IMR-90 (cell line): Measurements from ENCODE around the gene DNAJC7. TPM values are rescaled to one million over a fixed set of nuclear protein-coding genes. Genes with fewer than 3 reads are reported as not detected.

Experiments
- ATAC-seq: fragments of 200-7000 bp; cut with Tn5 transposase; 2 replicates; pipeline ENCODE4 v1.9.1; 2020; ENCODE audit warnings: low read depth, mild to moderate bottlenecking, moderate library complexity
- Bru-seq: library from RNA; stranded (reverse); fragments of 400-500 nt; gene quantifications from one replicate; lab custom pipeline; 2021; lab: Mats Ljungman, UMichigan
- BruChase-seq, 2 experiments: library from RNA; stranded (reverse); fragments of 400-500 nt; gene quantifications; one replicate each; lab custom pipeline; 2021; lab: Mats Ljungman, UMichigan
- BruUV-seq: library from RNA; stranded (reverse); fragments of 400-500 nt; replicated peaks from 2 replicates; lab custom pipeline; 2021; lab: Mats Ljungman, UMichigan
- CTCF ChIA-PET: fragments of 300-600 bp; formaldehyde crosslinking; extraction: SDS; loops from one replicate; lab custom pipeline; 2021; ENCODE audit warnings: antibody characterized with exemption; lab: Yijun Ruan, JAX
- POLR2A ChIA-PET: fragments of 300-600 bp; sonication (Branson Sonifier 250); formaldehyde crosslinking; loops from one replicate; lab custom pipeline; 2022; ENCODE audit warnings: antibody characterized with exemption; ENCODE audit not compliant: unreplicated experiment; lab: Charles Lee
- DNase-seq: peaks from one replicate; pipeline ENCODE4 v3.0.0; 2013
- H2AFZ ChIP-seq: replicated peaks from 2 replicates; pipeline ENCODE3; 2013; ENCODE audit warnings: low read length, mild to moderate bottlenecking; ENCODE audit not compliant: poor library complexity
- H2AK5ac ChIP-seq: 2 replicates; pipeline ENCODE4 v1.6.1; 2013; ENCODE audit warnings: low read depth, low read length, inconsistent platforms
- H2AK9ac ChIP-seq: replicated peaks from 2 replicates; pipeline ENCODE3; 2013; ENCODE audit warnings: mild to moderate bottlenecking, low read depth, low read length, moderate library complexity; ENCODE audit not compliant: poor library complexity
- H2BK120ac ChIP-seq: 2 replicates; pipeline ENCODE4 v1.6.1; 2013; ENCODE audit warnings: low read depth, low read length, inconsistent platforms
- H2BK15ac ChIP-seq: 3 replicates; pipeline ENCODE4 v1.6.1; 2013; ENCODE audit warnings: low read depth, low read length, inconsistent platforms
- H2BK20ac ChIP-seq: 2 replicates; pipeline ENCODE4 v1.6.1; 2013; ENCODE audit warnings: low read depth, mild to moderate bottlenecking, inconsistent platforms, low read length, moderate library complexity
- H2BK5ac ChIP-seq: 2 replicates; pipeline ENCODE4 v1.6.1; 2013; ENCODE audit warnings: mild to moderate bottlenecking, low read depth, low read length, inconsistent platforms; ENCODE audit not compliant: poor library complexity, severe bottlenecking
- H3K14ac ChIP-seq: replicated peaks from 2 replicates; pipeline ENCODE4 v1.6.1; 2013; ENCODE audit warnings: low read depth, low read length, inconsistent platforms
- H3K18ac ChIP-seq: 2 replicates; pipeline ENCODE4 v1.6.1; 2013; ENCODE audit warnings: low read depth, low read length, control low read depth
- H3K23ac ChIP-seq: 2 replicates; pipeline ENCODE4 v1.6.1; 2013; ENCODE audit warnings: low read depth, low read length, inconsistent platforms
- H3K27ac ChIP-seq: 2 replicates; pipeline ENCODE4 v1.5.1; 2013; ENCODE audit warnings: mild to moderate bottlenecking, control low read depth, low read length; ENCODE audit not compliant: insufficient read depth
- H3K27me3 ChIP-seq: 2 replicates; pipeline ENCODE4 v1.6.1; 2013; ENCODE audit warnings: low read length; ENCODE audit not compliant: control insufficient read depth, insufficient read depth
- H3K36me3 ChIP-seq: 2 replicates; pipeline ENCODE4 v1.6.1; 2013; ENCODE audit warnings: low read length, mixed read lengths; ENCODE audit not compliant: control insufficient read depth, insufficient read depth
- H3K4ac ChIP-seq: 2 replicates; pipeline ENCODE4 v1.6.1; 2013; ENCODE audit warnings: low read depth, low read length, inconsistent platforms
- H3K4me1 ChIP-seq: 2 replicates; pipeline ENCODE4 v1.6.1; 2013; ENCODE audit warnings: low read length, mixed read lengths; ENCODE audit not compliant: control insufficient read depth, insufficient read depth
- H3K4me2 ChIP-seq: 2 replicates; pipeline ENCODE4 v1.6.1; 2013; ENCODE audit warnings: low read depth, mild to moderate bottlenecking, control low read depth, low read length, moderate library complexity
- H3K4me3 ChIP-seq: 2 replicates; pipeline ENCODE4 v1.5.1; 2013; ENCODE audit warnings: low read depth, mild to moderate bottlenecking, control low read depth, low read length, moderate library complexity; ENCODE audit not compliant: insufficient read depth
- H3K56ac ChIP-seq: 2 replicates; pipeline ENCODE4 v1.6.1; 2013; ENCODE audit warnings: low read length, inconsistent platforms; ENCODE audit not compliant: insufficient read depth; ENCODE audit errors: extremely low read depth
- H3K79me1 ChIP-seq, 2 experiments: 2 replicates each; pipeline ENCODE4 v1.6.1; 2013; ENCODE audit warnings: low read length in 2 of 2, inconsistent platforms in 1 of 2, low read depth in 1 of 2
- H3K9ac ChIP-seq: 2 replicates; pipeline ENCODE4 v1.6.1; 2013; ENCODE audit warnings: low read depth, low read length, control low read depth
- H3K9me1 ChIP-seq: 2 replicates; pipeline ENCODE4 v1.6.1; 2013; ENCODE audit warnings: low read length, inconsistent platforms; ENCODE audit not compliant: insufficient read depth
- H3K9me3 ChIP-seq: 2 replicates; pipeline ENCODE4 v1.6.1; 2013; ENCODE audit warnings: low read length; ENCODE audit not compliant: control insufficient read depth, insufficient read depth
- H4K20me1 ChIP-seq: 2 replicates; pipeline ENCODE4 v1.6.1; 2013; ENCODE audit warnings: low read length, inconsistent platforms; ENCODE audit not compliant: insufficient read depth
- H4K5ac ChIP-seq: 2 replicates; pipeline ENCODE4 v1.6.1; 2013; ENCODE audit warnings: mild to moderate bottlenecking, low read depth, low read length, control low read depth
- H4K8ac ChIP-seq, 2 experiments: 2 replicates each; pipeline ENCODE4 v1.6.1; 2013; ENCODE audit warnings: low read depth in 2 of 2, low read length in 2 of 2, control low read depth in 1 of 2, inconsistent platforms in 1 of 2
- H4K91ac ChIP-seq: 2 replicates; pipeline ENCODE4 v1.6.1; 2013; ENCODE audit warnings: low read depth, low read length, inconsistent platforms; ENCODE audit not compliant: insufficient read depth
- BHLHE40 ChIP-seq: fragments of 150-350 bp; IDR thresholded peaks from 2 replicates; pipeline ENCODE4 v1.6.1; 2016; ENCODE audit warnings: mild to moderate bottlenecking, low read depth, low read length
- CHD1 ChIP-seq: IDR thresholded peaks from 2 replicates; pipeline ENCODE4 v1.6.1; 2012; ENCODE audit warnings: low read depth, low read length, improper control_type of control experiment
- ELK1 ChIP-seq: fragments of 150-350 bp; IDR thresholded peaks from 2 replicates; pipeline ENCODE4 v1.6.1; 2016; ENCODE audit warnings: low read depth, mild to moderate bottlenecking, low read length, moderate library complexity, borderline replicate concordance
- MAZ ChIP-seq: IDR thresholded peaks from 2 replicates; pipeline ENCODE4 v1.6.1; 2012; ENCODE audit warnings: low read depth, mild to moderate bottlenecking, low read length, improper control_type of control experiment, moderate library complexity, borderline replicate concordance
- NFE2L2 ChIP-seq: fragments of 150-350 bp; IDR thresholded peaks from 2 replicates; pipeline ENCODE4 v1.6.1; 2016; ENCODE audit warnings: low read depth, mild to moderate bottlenecking, low read length
- POLR2A ChIP-seq: IDR thresholded peaks from 2 replicates; pipeline ENCODE4 v1.6.1; 2012; ENCODE audit warnings: mild to moderate bottlenecking, low read depth, low read length
- RAD21 ChIP-seq: IDR thresholded peaks from 2 replicates; pipeline ENCODE4 v1.6.1; 2012; ENCODE audit warnings: low read length, improper control_type of control experiment
- RCOR1 ChIP-seq: IDR thresholded peaks from 2 replicates; pipeline ENCODE4 v1.6.1; 2012; ENCODE audit warnings: mild to moderate bottlenecking, low read length, improper control_type of control experiment; ENCODE audit not compliant: insufficient replicate concordance
- WGBS, 2 experiments: methylation state at CpG; one replicate each; pipeline versions ENCODE4 v1.1.5 to v1.1.7; 2013; ENCODE audit warnings: missing lambda C conversion rate in 2 of 2; ENCODE audit not compliant: insufficient read length in 1 of 2; ENCODE audit errors: extremely low coverage in 2 of 2; 5-methylcytosine and 5-hydroxymethylcytosine counted together
- dilution Hi-C: fragments of 300-500 bp; cut with HindIII; formaldehyde crosslinking; loops from one replicate; pipeline ENCODE4 v1.14.3; 2018; ENCODE audit warnings: low sequenced_read_pairs; ENCODE audit not compliant: unreplicated experiment
- in situ Hi-C: fragments of 300-500 bp; cut with MboI; formaldehyde crosslinking; loops from 3 replicates; pipeline ENCODE4 v1.14.3; 2019; ENCODE audit warnings: low sequenced_read_pairs, inconsistent platforms, mixed read lengths
- intact Hi-C: fragments of 100-400 bp; cut with micrococcal nuclease; formaldehyde crosslinking; loops from 2 replicates; pipeline ENCODE4 v1.10.0; 2022
- long read RNA-seq: library from polyadenylated mRNA; unstranded; transcript quantifications from one replicate; pipeline ENCODE4 v2.0.0, GENCODE V29; 2021; ENCODE audit not compliant: unreplicated experiment
- polyA plus RNA-seq, 3 experiments: library from polyadenylated mRNA; depleted of rRNA; stranded (reverse); fragments of >200 nt; gene quantifications; 2 replicates each; pipeline ENCODE4 v1.2.3, GENCODE V29; 2012; ENCODE audit warnings: low replicate concordance in 1 of 3
- total RNA-seq: library from RNA; depleted of rRNA; stranded (reverse); fragments of >200 nt; gene quantifications from 2 replicates; pipeline ENCODE4 v1.2.3, GENCODE V29; 2012; rRNA removed
- TF ChIP-seq, protein P1 (sequence below): conservative IDR thresholded peaks from 2 replicates; pipeline ENCODE4 v1.5.1; 2012; ENCODE audit warnings: mild to moderate bottlenecking, low read depth, low read length, improper control_type of control experiment

The DNAJC7 gene, protein sequence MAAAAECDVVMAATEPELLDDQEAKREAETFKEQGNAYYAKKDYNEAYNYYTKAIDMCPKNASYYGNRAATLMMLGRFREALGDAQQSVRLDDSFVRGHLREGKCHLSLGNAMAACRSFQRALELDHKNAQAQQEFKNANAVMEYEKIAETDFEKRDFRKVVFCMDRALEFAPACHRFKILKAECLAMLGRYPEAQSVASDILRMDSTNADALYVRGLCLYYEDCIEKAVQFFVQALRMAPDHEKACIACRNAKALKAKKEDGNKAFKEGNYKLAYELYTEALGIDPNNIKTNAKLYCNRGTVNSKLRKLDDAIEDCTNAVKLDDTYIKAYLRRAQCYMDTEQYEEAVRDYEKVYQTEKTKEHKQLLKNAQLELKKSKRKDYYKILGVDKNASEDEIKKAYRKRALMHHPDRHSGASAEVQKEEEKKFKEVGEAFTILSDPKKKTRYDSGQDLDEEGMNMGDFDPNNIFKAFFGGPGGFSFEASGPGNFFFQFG
- 71.7 and 76.9 TPM in 2 replicates for total RNA-seq
- polyA plus RNA-seq (2012; rRNA removed) = 42.3 and 49.3 TPM in 2 replicates
- polyA plus RNA-seq (2012; cell fraction: cytosol; rRNA removed) = 12.0 and 27.7 TPM in 2 replicates
- polyA plus RNA-seq (2012; cell fraction: nucleus; rRNA removed; ENCODE audit: low replicate concordance) = 7.6 and 30.8 TPM in 2 replicates
- Bru-seq, nascent RNA = percentile 91 among the genes with signal in this experiment
- BruChase-seq, experiment 1, labeled RNA remaining after a 6-hour chase = percentile 90 among the genes with signal in this experiment
- BruChase-seq, experiment 2, labeled RNA remaining after a 2-hour chase = percentile 84 among the genes with signal in this experiment
- long read RNA-seq, transcript DNAJC7-203 (14 exons, 2,022 nt) = major isoform, 19 of 41 reads
- long read RNA-seq, partial matches to known transcripts = 11 of 41 reads
- long read RNA-seq, other reads (novel, unspliced or antisense) = 9 of 41 reads

GRCh38 chr17:42016941-42017865 is at the start of gene DNAJC7:
Gene DNAJC7, minus strand, starts transcription at chr17:42017439. Its CDS starts 23 bp downstream, at chr17:42017416.
- peak within 1 kb of the TSS; percentile 83; the same call in 2 of the 3 replicates for H2BK15ac ChIP-seq
- WGBS, 2 experiments = 0% methylated on average over 14 of the region's 70 CpGs; no CpG with 5 or more reads in 1 of the 2 experiments
- H4K5ac ChIP-seq = peak within 1 kb of the TSS; percentile 96
- H3K23ac ChIP-seq = peak within 1 kb of the TSS; percentile 100
- peaks cover under 1% of the 10 kb centered on the region for H3K36me3 ChIP-seq
- peak within 1 kb of the TSS; percentile 96 for H2AK5ac ChIP-seq
- H3K14ac ChIP-seq = peak within 1 kb of the TSS; percentile 99
- intact Hi-C loops = loop anchor here (2.0 kb wide), 1 partner anchor 14 kb away; no protein-coding TSS in a partner anchor
- TSS peak; percentile 48 for BruUV-seq
- no peaks in the 10 kb centered on the region for H3K9me3 ChIP-seq
- H2BK20ac ChIP-seq = 0 out of 2 replicates have a peak within 1 kb of the TSS, but pooled peaks have one; percentile 9
- peaks cover 12 to 60% of the 10 kb centered on the region in 2 experiments for H3K79me1 ChIP-seq
- H2BK120ac ChIP-seq = peak within 1 kb of the TSS; percentile 73
- POLR2A ChIA-PET = interaction anchor here (0.6 to 1.1 kb wide), 4 partner anchors 10 to 175 kb away, joined by 3 to 7 read pairs (median 4); partner anchors contain the start of gene CNP
- H4K20me1 ChIP-seq = peaks cover 23% of the 10 kb centered on the region
- peak within 1 kb of the TSS; percentile 96 to 100 for H4K8ac ChIP-seq
- DNase-seq (peak; percentile 89), ATAC-seq (peak; percentile 91)
- H4K91ac ChIP-seq = peak within 1 kb of the TSS; percentile 94
- peak within 1 kb of the TSS; percentile 85 for H2BK5ac ChIP-seq
- no peaks in the 10 kb centered on the region for H3K27me3 ChIP-seq
- peak within 1 kb of the TSS; percentile 94 for H3K27ac ChIP-seq
- H3K4me1 ChIP-seq = peaks cover 3% of the 10 kb centered on the region; the same call in 1 of the 2 replicates
- peak within 1 kb of the TSS; percentile 99 for H2AK9ac ChIP-seq
- H3K56ac ChIP-seq = peak within 1 kb of the TSS; percentile 88
- H3K4me3 ChIP-seq = peak within 1 kb of the TSS; percentile 65
- H2AFZ ChIP-seq = peak within 1 kb of the TSS; percentile 97
- CTCF ChIA-PET = interaction anchor here (0.6 to 1.0 kb wide), 2 partner anchors 8 to 14 kb away, joined by 3 read pairs; no protein-coding TSS in a partner anchor
- peak within 1 kb of the TSS; percentile 79 for H3K18ac ChIP-seq
- peak within 1 kb of the TSS; percentile 96 for H3K4me2 ChIP-seq
- H3K9ac ChIP-seq = peak within 1 kb of the TSS; percentile 93
- peaks cover 8% of the 10 kb centered on the region for H3K9me1 ChIP-seq
- H3K4ac ChIP-seq = peak within 1 kb of the TSS; percentile 98
- in situ Hi-C loops = no loop called here
- dilution Hi-C loops = no loop called here
- TF ChIP-seq BHLHE40 = no peak
- TF ChIP-seq RAD21 = no peak
- TF ChIP-seq RCOR1 = no peak
- TF ChIP-seq, protein P1, sequence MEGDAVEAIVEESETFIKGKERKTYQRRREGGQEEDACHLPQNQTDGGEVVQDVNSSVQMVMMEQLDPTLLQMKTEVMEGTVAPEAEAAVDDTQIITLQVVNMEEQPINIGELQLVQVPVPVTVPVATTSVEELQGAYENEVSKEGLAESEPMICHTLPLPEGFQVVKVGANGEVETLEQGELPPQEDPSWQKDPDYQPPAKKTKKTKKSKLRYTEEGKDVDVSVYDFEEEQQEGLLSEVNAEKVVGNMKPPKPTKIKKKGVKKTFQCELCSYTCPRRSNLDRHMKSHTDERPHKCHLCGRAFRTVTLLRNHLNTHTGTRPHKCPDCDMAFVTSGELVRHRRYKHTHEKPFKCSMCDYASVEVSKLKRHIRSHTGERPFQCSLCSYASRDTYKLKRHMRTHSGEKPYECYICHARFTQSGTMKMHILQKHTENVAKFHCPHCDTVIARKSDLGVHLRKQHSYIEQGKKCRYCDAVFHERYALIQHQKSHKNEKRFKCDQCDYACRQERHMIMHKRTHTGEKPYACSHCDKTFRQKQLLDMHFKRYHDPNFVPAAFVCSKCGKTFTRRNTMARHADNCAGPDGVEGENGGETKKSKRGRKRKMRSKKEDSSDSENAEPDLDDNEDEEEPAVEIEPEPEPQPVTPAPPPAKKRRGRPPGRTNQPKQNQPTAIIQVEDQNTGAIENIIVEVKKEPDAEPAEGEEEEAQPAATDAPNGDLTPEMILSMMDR = no peak
- peak; percentile 88 for TF ChIP-seq POLR2A
- TF ChIP-seq CHD1 = 0 out of 2 replicates have a peak, but pooled peaks have one; percentile 76
- no peak for TF ChIP-seq NFE2L2
- TF ChIP-seq MAZ = peak; percentile 48
- TF ChIP-seq ELK1 = no peak
